Measurements from ENCODE around the gene TMEM237.
"Not testable (repeated sequence)": the region's sequence is repeated elsewhere in the genome, so short reads cannot be mapped to it uniquely, and the experiment has no call there.

The TMEM237 gene, protein sequence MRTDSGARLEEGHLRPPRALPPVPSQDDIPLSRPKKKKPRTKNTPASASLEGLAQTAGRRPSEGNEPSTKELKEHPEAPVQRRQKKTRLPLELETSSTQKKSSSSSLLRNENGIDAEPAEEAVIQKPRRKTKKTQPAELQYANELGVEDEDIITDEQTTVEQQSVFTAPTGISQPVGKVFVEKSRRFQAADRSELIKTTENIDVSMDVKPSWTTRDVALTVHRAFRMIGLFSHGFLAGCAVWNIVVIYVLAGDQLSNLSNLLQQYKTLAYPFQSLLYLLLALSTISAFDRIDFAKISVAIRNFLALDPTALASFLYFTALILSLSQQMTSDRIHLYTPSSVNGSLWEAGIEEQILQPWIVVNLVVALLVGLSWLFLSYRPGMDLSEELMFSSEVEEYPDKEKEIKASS

DNA sequence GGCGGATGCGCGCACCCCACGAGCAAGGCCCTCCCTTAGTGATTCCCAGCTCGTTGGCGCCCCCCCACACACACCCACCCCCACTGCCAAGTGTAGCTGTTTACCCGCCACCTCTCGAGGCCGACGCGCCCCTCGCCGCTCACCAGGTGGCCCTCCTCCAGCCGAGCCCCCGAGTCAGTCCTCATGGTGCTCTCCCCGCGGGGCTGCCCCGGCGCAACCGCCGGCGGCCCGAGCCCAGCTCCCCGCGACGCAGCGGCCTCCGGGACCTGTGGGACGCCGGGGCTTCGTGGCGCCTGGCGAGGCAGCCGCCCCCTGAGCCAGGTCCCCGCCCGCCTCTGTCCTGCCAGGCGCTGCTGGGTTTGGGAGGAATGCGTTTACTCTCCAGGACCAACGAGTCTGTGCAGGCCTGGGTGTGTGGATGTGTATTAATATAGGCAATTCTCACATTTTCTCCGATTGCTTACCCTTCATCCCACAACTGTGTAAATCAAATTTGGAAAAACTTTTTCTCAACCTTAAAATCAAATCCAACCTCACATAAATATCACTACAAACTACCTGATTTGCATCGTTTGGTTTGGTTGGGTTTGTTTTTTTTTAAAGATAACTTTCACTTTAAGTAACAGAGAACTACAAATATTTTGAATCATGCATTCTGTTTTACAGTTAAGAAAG, at the start of gene TMEM237:
Gene TMEM237 (minus strand): TSS at position 288 of the 675 bp plus-strand sequence. CDS start 103 bp downstream, at position 185.
- intact Hi-C loops (cut with micrococcal nuclease) = no loop called here
- H3K27me3 Mint-ChIP-seq = peaks cover 8% of the 10 kb centered on the region
- peaks cover 6% of the 10 kb centered on the region for H3K36me3 Mint-ChIP-seq (ENCODE audit: low read depth)
- peak within 1 kb of the TSS; percentile 82 for H3K4me3 Mint-ChIP-seq
- H3K27ac Mint-ChIP-seq = peak within 1 kb of the TSS; percentile 91
- H3K9me3 Mint-ChIP-seq = no peaks in the 10 kb centered on the region
- H3K4me1 Mint-ChIP-seq (ENCODE audit: low read depth) = peaks cover 10% of the 10 kb centered on the region

DNA sequence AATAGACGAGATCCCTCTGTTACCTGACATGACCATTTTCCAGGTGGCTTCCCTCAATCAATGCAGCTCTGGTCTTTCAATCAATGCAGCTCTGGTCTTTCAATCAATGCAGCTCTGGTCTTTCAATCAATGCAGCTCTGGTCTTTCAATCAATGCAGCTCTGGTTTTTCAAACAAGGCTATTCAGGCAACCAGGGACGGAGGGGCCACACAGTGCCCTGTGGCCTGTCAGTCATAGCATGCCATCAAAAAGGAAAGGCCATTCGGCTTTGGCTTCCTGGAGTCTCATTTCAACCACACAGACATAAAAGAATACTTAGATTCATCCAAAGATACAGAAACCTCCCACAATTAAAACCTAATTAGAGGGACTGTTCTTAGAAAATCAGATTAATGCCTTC, 41.9 kb upstream of the TMEM237 start:
- intact Hi-C loops (cut with micrococcal nuclease) = no loop called here
- no peak overlapping the region for H3K4me3 Mint-ChIP-seq
- H3K9me3 Mint-ChIP-seq = no peaks in the 10 kb centered on the region
- H3K27me3 Mint-ChIP-seq = peaks cover 2% of the 10 kb centered on the region
- no peaks in the 10 kb centered on the region for H3K36me3 Mint-ChIP-seq (ENCODE audit: low read depth)
- no peaks in the 10 kb centered on the region for H3K4me1 Mint-ChIP-seq (ENCODE audit: low read depth)
- H3K27ac Mint-ChIP-seq = no peak overlapping the region

DNA sequence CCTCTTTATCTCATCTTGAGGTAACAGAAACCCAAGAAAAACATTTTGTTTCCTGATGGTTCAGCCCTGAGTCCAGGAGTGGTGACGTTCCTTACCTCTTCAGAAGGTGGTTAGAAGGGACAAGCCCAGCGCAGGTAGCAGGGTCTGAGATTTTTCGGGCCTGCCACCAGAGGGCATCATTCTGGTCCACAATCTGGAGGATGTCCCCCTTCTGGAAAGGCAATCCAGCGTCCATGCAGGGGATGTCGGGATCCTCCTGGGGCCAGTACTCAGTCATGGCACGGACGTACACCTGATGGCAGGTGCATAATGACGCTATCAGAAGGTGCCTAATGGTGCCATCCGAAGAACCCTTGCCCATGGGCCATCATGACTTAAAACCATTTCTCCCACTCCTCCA, 37.4 kb upstream of the TMEM237 start:
- Mint-ChIP-seq H3K36me3 (ENCODE audit: low read depth) (no peaks in the 10 kb centered on the region), H3K27ac (no peak overlapping the region), H3K9me3 (no peaks in the 10 kb centered on the region), H3K4me3 (no peak overlapping the region), H3K27me3 (peaks cover 2% of the 10 kb centered on the region), H3K4me1 (ENCODE audit: low read depth) (no peaks in the 10 kb centered on the region)
- intact Hi-C loops (cut with micrococcal nuclease) = no loop called here

DNA sequence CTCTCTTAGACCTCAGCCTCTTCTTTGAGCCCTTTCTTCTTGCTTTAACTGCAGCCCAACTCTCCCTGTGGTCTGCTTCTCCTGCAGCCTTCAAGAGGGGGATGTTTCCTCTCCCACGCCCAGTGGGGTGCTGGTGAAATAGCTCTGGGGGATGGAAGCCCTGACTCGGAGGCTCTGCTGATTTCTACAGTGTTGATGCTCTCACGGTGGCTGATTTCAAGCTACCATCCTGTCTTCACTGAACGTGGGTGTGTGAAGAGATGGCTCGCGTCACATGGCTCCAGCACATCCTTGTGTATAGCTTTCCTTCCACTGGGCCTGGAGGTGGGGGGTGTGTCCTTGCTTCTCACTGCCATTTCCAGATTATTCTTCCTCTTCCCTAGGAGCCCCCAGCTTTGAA, 35.1 kb upstream of the TMEM237 start:
- intact Hi-C loops (cut with micrococcal nuclease) = no loop called here
- Mint-ChIP-seq H3K36me3 (ENCODE audit: low read depth) (no peaks in the 10 kb centered on the region), H3K27me3 (no peaks in the 10 kb centered on the region), H3K9me3 (no peaks in the 10 kb centered on the region), H3K4me3 (no peak overlapping the region), H3K4me1 (ENCODE audit: low read depth) (no peaks in the 10 kb centered on the region), H3K27ac (no peak overlapping the region)

DNA sequence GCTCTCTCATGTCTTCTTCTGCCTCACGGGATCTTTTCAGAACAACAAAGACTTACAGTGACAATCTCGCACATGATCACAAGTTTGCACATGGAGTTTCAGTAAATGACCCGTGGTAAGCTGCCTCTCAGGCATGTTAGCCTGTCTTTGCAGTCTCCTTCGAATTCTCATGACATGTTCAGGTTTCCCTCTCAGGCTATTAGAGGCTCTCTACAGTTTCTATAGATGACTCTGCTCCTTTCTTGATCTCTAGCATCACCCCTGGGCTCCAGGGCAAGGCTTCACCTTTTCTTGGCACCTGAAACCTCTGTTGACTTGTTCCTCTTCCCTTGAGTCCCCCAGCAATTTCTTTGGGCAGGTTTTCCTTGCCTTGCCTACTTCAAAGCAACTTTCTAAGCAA, 32.2 kb upstream of the TMEM237 start:
- no peak overlapping the region for H3K27ac Mint-ChIP-seq
- H3K9me3 Mint-ChIP-seq = no peaks in the 10 kb centered on the region
- no peak overlapping the region for H3K4me3 Mint-ChIP-seq
- no peaks in the 10 kb centered on the region for H3K36me3 Mint-ChIP-seq (ENCODE audit: low read depth)
- no peaks in the 10 kb centered on the region for H3K4me1 Mint-ChIP-seq (ENCODE audit: low read depth)
- H3K27me3 Mint-ChIP-seq = no peaks in the 10 kb centered on the region
- intact Hi-C loops (cut with micrococcal nuclease) = no loop called here

DNA sequence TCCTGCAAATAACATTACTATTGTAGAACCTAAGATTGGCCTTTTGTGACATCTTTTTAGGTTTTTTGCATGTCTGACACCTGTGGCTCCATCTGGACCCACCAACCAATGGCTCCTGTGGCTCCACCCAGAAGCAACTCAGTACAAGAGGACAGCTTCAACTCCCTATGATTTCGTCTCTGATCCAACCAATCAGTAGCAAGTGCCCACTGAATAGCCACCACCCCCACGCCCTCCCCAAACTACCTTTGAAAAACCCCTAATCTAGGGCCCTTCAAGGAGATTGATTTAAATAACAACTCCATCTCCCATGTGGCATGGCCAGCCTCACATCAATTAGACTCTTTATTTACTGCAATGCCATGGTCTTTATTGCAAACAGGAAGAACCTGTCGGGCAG, 31.5 kb upstream of the TMEM237 start:
- Mint-ChIP-seq H3K4me1 (ENCODE audit: low read depth) (no peaks in the 10 kb centered on the region), H3K27ac (no peak overlapping the region), H3K36me3 (ENCODE audit: low read depth) (no peaks in the 10 kb centered on the region), H3K4me3 (no peak overlapping the region), H3K9me3 (no peaks in the 10 kb centered on the region), H3K27me3 (no peaks in the 10 kb centered on the region)
- intact Hi-C loops (cut with micrococcal nuclease) = no loop called here

DNA sequence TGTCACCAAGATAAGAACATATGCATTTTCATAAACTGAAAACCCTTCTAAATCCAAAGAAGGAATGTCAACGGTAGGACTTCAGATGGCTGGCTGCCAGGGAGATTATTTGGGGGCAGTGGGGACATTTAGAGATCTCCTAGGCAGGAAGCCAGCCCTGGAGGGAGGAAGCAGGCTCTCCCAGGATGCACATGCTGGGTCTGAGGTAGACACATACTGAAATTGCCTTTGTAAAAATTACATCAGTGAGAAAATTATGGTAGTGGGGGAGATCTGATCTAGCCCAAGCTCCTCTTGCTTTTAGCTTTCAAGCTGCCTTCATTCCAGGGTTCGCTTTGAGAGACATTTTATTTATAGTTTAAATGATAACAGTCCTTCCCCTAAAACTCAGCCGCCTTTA, 31.0 kb upstream of the TMEM237 start:
- Mint-ChIP-seq H3K27ac (no peak overlapping the region), H3K36me3 (ENCODE audit: low read depth) (no peaks in the 10 kb centered on the region), H3K9me3 (no peaks in the 10 kb centered on the region), H3K4me1 (ENCODE audit: low read depth) (no peaks in the 10 kb centered on the region), H3K4me3 (no peak overlapping the region), H3K27me3 (no peaks in the 10 kb centered on the region)
- intact Hi-C loops (cut with micrococcal nuclease) = no loop called here

DNA sequence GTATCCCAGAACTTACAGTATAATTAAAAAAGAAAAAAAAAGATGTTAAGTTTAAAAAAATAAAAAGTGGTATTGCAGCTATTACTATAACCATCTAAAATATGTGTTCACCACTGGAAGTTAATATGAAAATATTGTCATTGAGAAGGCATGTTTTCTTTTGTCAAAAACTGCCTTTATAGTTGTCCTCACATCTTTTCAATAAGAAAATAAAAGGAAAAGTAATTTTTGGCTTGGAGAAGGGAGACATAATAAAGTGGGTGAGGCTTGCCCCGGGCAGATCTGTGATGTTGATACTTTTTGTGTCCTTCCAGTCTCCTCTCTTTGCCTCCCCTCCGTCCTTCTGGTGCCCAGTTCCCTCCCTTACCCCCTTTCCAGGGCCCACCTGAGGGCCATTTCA, 30.2 kb upstream of the TMEM237 start:
- no peaks in the 10 kb centered on the region for H3K9me3 Mint-ChIP-seq
- intact Hi-C loops (cut with micrococcal nuclease) = no loop called here
- H3K27me3 Mint-ChIP-seq = no peaks in the 10 kb centered on the region
- no peaks in the 10 kb centered on the region for H3K36me3 Mint-ChIP-seq (ENCODE audit: low read depth)
- H3K4me3 Mint-ChIP-seq = no peak overlapping the region
- no peak overlapping the region for H3K27ac Mint-ChIP-seq
- H3K4me1 Mint-ChIP-seq (ENCODE audit: low read depth) = no peaks in the 10 kb centered on the region

DNA sequence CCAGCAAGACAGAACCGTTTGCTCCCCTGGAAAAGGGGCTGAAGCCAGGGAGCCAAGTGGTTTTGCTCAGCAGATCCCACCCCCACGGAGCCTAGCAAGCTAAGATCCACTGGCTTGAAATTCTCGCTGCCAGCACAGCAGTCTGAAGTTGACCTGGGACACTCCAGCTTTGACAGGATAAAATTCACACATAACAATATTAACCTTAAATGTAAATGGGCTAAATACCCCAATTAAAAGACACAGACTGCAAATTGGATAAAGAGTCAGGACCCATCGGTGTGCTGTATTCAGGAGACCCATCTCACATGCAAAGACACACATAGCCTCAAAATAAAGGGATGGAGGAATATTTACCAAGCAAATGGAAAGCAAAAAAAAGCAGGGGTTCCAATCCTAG, 27.9 kb upstream of the TMEM237 start:
- intact Hi-C loops (cut with micrococcal nuclease); H3K27me3 Mint-ChIP-seq: not testable (repeated sequence)

DNA sequence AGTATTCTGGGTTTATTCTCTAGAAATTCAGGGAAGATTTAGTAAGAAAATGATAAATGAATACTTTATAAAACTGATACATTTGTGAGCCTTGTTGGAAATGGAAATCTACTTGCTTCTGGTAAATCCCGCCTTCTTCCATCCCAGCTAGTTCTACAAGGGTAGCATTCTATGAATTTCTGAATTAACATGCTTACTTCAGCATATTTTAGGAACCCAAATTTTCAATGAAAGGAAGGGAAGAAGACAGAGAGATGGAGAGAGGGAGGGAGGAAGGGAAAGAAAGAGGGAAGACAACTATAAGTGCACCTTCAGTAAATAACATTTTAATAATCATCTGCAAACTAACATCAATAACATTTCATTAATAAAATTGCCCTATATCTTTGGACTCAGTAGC, 26.6 kb upstream of the TMEM237 start:
- H3K27me3 Mint-ChIP-seq = no peaks in the 10 kb centered on the region

More for the DNA sequence above, 27.9 kb upstream of the TMEM237 start:
- not testable (repeated sequence) for H3K27ac Mint-ChIP-seq; H3K36me3 Mint-ChIP-seq (ENCODE audit: low read depth); H3K4me3 Mint-ChIP-seq; H3K9me3 Mint-ChIP-seq; H3K4me1 Mint-ChIP-seq (ENCODE audit: low read depth)

DNA sequence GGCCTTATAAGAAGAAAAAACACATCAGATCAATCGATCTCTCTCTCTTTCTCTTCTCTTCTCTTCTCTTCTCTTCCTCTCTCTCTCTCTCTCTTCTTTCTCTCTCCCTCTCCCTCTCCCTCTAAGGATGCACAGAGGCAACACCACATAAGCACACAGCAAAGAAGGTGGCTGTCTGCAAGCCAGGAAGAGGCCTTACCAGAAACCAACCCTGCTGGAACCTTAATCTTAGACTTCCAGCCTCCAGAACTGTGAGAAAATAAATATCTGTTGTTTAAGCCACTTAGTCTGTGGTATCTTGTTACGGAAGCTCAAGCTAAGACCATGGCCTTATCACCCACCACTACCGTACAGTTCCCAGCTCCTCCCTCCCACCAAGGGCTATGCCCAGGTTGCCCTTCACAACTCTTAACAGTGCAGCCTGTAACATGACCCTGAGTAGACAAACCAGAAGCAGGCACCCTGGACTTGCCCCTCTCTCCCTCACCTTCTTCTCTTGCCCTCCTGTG, 25.2 kb upstream of the TMEM237 start:
- no peak overlapping the region for H3K27ac Mint-ChIP-seq
- H3K27me3 Mint-ChIP-seq = no peaks in the 10 kb centered on the region
- no peaks in the 10 kb centered on the region for H3K36me3 Mint-ChIP-seq (ENCODE audit: low read depth)
- intact Hi-C loops (cut with micrococcal nuclease) = no loop called here
- no peak overlapping the region for H3K4me3 Mint-ChIP-seq
- H3K4me1 Mint-ChIP-seq (ENCODE audit: low read depth) = no peaks in the 10 kb centered on the region
- H3K9me3 Mint-ChIP-seq = no peaks in the 10 kb centered on the region

More for the DNA sequence above, 26.6 kb upstream of the TMEM237 start:
- no peaks in the 10 kb centered on the region for H3K4me1 Mint-ChIP-seq (ENCODE audit: low read depth)
- intact Hi-C loops (cut with micrococcal nuclease) = no loop called here
- H3K4me3 Mint-ChIP-seq = no peak overlapping the region
- no peaks in the 10 kb centered on the region for H3K9me3 Mint-ChIP-seq
- H3K36me3 Mint-ChIP-seq (ENCODE audit: low read depth) = no peaks in the 10 kb centered on the region
- no peak overlapping the region for H3K27ac Mint-ChIP-seq

DNA sequence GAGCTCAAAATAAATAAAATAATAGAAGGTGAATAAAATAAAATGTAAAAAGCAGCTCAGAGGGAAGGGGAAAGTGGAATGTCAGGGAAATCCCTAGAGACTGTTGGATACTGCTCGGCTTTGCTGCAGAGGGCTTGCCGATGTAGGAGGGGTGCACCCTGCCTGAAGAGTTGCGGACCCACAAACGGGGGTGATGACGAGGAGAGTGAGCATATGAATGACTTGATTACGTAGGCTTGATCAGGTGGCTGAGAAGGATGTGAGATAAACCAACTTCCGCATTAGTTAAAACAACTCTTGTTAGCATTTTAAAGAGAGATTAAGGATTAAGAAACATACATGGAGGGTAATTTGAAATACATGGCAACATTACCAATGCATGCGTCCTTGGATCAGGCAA, 21.0 kb upstream of the TMEM237 start:
- peaks cover 14% of the 10 kb centered on the region for H3K4me1 Mint-ChIP-seq (ENCODE audit: low read depth)
- intact Hi-C loops (cut with micrococcal nuclease) = no loop called here
- H3K36me3 Mint-ChIP-seq (ENCODE audit: low read depth) = no peaks in the 10 kb centered on the region
- no peak overlapping the region for H3K27ac Mint-ChIP-seq
- no peaks in the 10 kb centered on the region for H3K27me3 Mint-ChIP-seq
- H3K4me3 Mint-ChIP-seq = no peak overlapping the region
- H3K9me3 Mint-ChIP-seq = no peaks in the 10 kb centered on the region

DNA sequence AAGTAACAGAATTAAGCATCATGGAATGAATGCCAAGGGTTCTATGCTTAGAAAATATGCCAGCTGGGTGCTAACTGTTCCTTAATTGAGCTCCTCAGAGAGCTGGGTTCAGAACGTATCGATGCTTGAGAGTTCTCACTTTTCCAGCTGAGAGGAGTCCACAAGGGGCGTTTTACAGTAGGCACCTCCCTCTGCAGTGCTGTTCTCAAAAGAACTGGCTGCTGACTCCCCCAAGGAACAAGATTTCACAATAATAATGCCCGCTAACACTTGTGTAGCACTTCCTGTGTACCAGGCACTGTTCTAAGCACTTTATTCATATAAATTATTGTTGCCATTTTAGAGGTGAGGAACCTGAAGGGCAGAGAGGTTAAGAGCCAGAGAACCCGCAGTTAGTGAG, 18.1 kb upstream of the TMEM237 start:
- Mint-ChIP-seq H3K9me3 (no peaks in the 10 kb centered on the region), H3K27me3 (no peaks in the 10 kb centered on the region)

DNA sequence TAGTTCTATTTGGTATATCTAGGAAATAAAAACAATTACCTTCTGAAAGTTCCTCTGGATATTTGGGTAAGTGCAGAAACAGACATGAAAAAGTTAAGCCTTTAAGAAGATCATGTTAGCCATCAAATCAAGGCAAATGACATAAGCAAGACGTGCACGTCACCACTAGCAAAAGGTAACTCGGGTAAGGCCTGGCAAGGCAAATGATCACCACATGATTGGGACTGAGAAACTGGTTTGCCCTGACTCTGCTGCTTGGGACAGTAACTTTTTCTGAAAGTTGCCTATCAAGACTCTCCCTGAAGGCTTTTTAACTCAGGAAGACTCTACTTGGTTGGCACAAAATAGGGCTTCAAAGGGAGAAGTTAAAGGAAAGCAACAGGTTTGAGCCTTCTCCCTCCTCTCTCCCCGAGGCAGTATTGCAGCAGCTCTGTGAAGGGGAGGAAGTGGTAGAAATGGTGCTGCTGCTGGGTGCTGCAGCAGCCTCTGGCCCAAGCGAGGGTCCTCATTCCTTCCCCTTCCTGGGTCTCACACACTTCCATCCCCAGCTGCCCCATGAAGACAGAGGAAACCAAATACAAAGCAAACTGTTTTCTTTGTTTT, 17.1 kb upstream of the TMEM237 start:
- Mint-ChIP-seq H3K27me3 (no peaks in the 10 kb centered on the region), H3K36me3 (ENCODE audit: low read depth) (no peaks in the 10 kb centered on the region), H3K27ac (no peak overlapping the region)

More for the DNA sequence above, 18.1 kb upstream of the TMEM237 start:
- peaks cover 14% of the 10 kb centered on the region for H3K4me1 Mint-ChIP-seq (ENCODE audit: low read depth)
- no peak overlapping the region for H3K27ac Mint-ChIP-seq
- H3K4me3 Mint-ChIP-seq = no peak overlapping the region
- intact Hi-C loops (cut with micrococcal nuclease) = no loop called here
- no peaks in the 10 kb centered on the region for H3K36me3 Mint-ChIP-seq (ENCODE audit: low read depth)

More for the DNA sequence above, 17.1 kb upstream of the TMEM237 start:
- H3K9me3 Mint-ChIP-seq = no peaks in the 10 kb centered on the region
- no peak overlapping the region for H3K4me3 Mint-ChIP-seq
- intact Hi-C loops (cut with micrococcal nuclease) = no loop called here
- H3K4me1 Mint-ChIP-seq (ENCODE audit: low read depth) = peaks cover 14% of the 10 kb centered on the region

Data from dendritic cell treated with granulocyte-macrophage colony-stimulating factor and Interleukin-4, amounts not matched to agents 40 ng/mL and 50 ng/mL, for 4 days (primary cell).